ENCODE measurements around the gene GLYATL1.

DNA sequence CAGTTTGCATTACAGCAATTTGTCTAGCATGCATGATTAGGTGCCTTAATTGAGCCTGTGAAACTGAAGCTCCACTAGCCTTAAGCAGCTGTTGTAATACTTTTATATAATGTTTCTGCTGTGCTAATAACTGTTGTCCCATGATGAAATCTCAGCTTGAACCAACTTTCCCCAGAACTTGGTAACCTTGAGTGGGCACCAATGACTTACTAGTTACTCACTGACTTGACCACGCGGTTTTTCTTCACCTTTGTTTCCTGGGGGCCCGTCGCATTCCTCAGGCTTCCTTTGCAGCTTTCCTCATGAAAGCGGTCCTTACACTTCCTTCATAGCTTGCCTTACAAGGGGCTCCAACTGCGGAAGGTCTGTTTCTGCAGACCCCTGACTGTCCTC lies 11.2 kb upstream of the GLYATL1 start:
- TF ChIP-seq CTCF (conservative IDR thresholded peaks at IDR 0.05) (no peak), ZFX (IDR thresholded peaks at IDR 0.05) (no peak)

All from C4-2B (cell line).